ENCODE results near the gene CRY2.
A peak's percentile ranks its signal among the peaks of the same experiment; 100 is the strongest.

The CRY2 gene

GRCh38 chr11:45885921-45886721 lies 38.8 kb downstream of the CRY2 start:
- no peak for DNase-seq (ENCODE audit: low spot score)
- Mint-ChIP-seq H3K36me3 (ENCODE audit: low read depth) (peaks cover 2% of the 10 kb centered on the region), H3K4me1 (ENCODE audit: low read depth) (peaks cover 1% of the 10 kb centered on the region), H3K27me3 (ENCODE audit: low read depth) (peaks cover 4% of the 10 kb centered on the region), H3K27ac (no peak overlapping the region), H3K4me3 (peak overlapping the region; percentile 35), H3K9me3 (no peaks in the 10 kb centered on the region)

DNA sequence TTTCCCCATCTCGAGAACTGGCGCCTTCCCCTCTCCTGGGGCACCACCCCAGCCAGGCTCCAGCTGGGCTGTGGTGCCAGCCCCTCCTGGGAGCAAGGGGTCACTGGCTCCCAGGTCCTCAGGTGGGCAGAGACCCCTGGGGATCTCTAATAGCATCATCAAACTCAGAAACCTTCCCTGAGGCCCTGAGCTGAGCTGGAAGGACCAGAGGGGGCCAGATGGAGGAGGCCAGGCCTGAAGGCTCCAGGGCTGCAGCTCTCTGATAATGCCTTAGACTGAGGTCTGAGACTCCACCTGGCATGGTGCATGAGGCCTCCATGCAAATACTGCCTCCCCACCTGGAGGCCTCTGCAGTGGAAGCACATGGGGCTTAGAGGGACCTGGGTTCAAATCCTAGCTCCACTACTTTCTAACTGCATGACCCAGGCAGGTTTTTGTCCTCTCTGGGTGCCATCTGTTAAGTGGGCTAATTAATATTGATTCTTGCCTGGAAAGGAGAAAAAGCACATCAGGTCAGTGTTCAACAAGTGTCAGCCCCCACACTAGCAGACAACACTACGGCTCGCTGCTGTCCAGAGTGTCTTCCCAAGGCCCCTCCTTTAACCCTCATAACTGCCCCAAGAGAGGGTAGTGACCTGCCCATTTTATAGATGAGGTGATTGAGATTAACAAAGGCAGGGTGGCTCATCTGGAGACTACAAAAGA lies 39.7 kb downstream of the CRY2 start:
- no peak for DNase-seq (ENCODE audit: low spot score)
- H3K27ac Mint-ChIP-seq = no peak overlapping the region
- peaks cover 2% of the 10 kb centered on the region for H3K36me3 Mint-ChIP-seq (ENCODE audit: low read depth)
- no peaks in the 10 kb centered on the region for H3K9me3 Mint-ChIP-seq
- H3K4me1 Mint-ChIP-seq (ENCODE audit: low read depth) = peaks cover 1% of the 10 kb centered on the region
- H3K27me3 Mint-ChIP-seq (ENCODE audit: low read depth) = peaks cover 4% of the 10 kb centered on the region
- peak overlapping the region; percentile 35 for H3K4me3 Mint-ChIP-seq

- Mint-ChIP-seq H3K27me3 (ENCODE audit: low read depth) (peaks cover 4% of the 10 kb centered on the region), H3K4me1 (ENCODE audit: low read depth) (peaks cover 1% of the 10 kb centered on the region), H3K4me3 (no peak overlapping the region), H3K36me3 (ENCODE audit: low read depth) (no peaks in the 10 kb centered on the region), H3K27ac (no peak overlapping the region), H3K9me3 (no peaks in the 10 kb centered on the region)
- DNase-seq (ENCODE audit: low spot score) = no peak
Observed at GRCh38 chr11:45887587-45887986, 40.3 kb downstream of the CRY2 start.

- Mint-ChIP-seq H3K4me1 (ENCODE audit: low read depth) (peaks cover 1% of the 10 kb centered on the region), H3K9me3 (no peaks in the 10 kb centered on the region), H3K27me3 (ENCODE audit: low read depth) (peaks cover 4% of the 10 kb centered on the region), H3K4me3 (no peak overlapping the region), H3K36me3 (ENCODE audit: low read depth) (no peaks in the 10 kb centered on the region), H3K27ac (no peak overlapping the region)
- DNase-seq (ENCODE audit: low spot score) = no peak
Observed at GRCh38 chr11:45889555-45889954, 42.3 kb downstream of the CRY2 start.

GRCh38 chr11:45889966-45890365 lies 42.7 kb downstream of the CRY2 start:
- Mint-ChIP-seq H3K4me1 (ENCODE audit: low read depth) (peaks cover 1% of the 10 kb centered on the region), H3K36me3 (ENCODE audit: low read depth) (no peaks in the 10 kb centered on the region), H3K4me3 (no peak overlapping the region), H3K9me3 (no peaks in the 10 kb centered on the region), H3K27ac (no peak overlapping the region), H3K27me3 (ENCODE audit: low read depth) (peaks cover 6% of the 10 kb centered on the region)
- no peak for DNase-seq (ENCODE audit: low spot score)

DNA sequence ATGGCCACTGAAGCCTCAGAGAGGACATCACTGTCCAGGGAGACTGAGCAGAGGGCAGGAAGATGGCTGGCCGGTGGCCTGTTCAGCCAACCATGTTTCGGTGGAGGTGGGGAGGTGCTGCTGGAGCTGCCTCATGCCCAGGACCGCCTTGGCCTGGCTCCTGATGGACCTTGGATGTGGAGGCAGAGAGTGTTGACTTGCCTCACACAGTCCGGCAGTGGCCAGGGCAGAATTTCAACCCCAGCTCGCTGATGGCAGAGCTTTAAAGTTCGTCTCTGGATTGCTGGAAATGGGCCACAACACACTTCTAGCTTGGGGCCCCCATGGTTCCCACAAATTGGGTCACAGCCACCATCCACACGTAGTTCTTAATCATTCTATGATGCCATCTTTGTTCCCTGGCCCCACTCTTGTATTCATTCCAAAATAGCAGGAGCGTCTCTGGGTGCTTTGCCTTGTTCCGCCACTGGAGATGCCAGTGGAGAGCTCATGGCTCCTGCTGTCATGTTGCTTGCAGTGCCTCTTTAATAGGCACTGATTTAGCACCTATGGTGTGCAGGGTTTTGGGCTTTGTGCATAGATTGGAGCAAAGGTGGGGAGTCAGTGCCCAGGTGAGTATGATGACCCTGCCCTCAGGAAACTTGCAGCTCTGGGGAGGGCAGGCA lies 43.7 kb downstream of the CRY2 start:
- no peak overlapping the region for H3K27ac Mint-ChIP-seq
- no peaks in the 10 kb centered on the region for H3K9me3 Mint-ChIP-seq
- no peaks in the 10 kb centered on the region for H3K4me1 Mint-ChIP-seq (ENCODE audit: low read depth)
- no peak overlapping the region for H3K4me3 Mint-ChIP-seq
- DNase-seq (ENCODE audit: low spot score) = no peak
- peaks cover 9% of the 10 kb centered on the region for H3K27me3 Mint-ChIP-seq (ENCODE audit: low read depth)
- no peaks in the 10 kb centered on the region for H3K36me3 Mint-ChIP-seq (ENCODE audit: low read depth)

GRCh38 chr11:45892856-45893255 lies 45.6 kb downstream of the CRY2 start:
- Mint-ChIP-seq H3K4me3 (no peak overlapping the region), H3K27ac (no peak overlapping the region), H3K4me1 (ENCODE audit: low read depth) (no peaks in the 10 kb centered on the region), H3K36me3 (ENCODE audit: low read depth) (no peaks in the 10 kb centered on the region), H3K27me3 (ENCODE audit: low read depth) (peaks cover 8% of the 10 kb centered on the region), H3K9me3 (no peaks in the 10 kb centered on the region)
- no peak for DNase-seq (ENCODE audit: low spot score)

- DNase-seq (ENCODE audit: low spot score) = no peak
- Mint-ChIP-seq H3K4me3 (no peak overlapping the region), H3K4me1 (ENCODE audit: low read depth) (no peaks in the 10 kb centered on the region), H3K27me3 (ENCODE audit: low read depth) (peaks cover 18% of the 10 kb centered on the region), H3K36me3 (ENCODE audit: low read depth) (no peaks in the 10 kb centered on the region), H3K27ac (no peak overlapping the region), H3K9me3 (no peaks in the 10 kb centered on the region)
Observed at GRCh38 chr11:45894555-45895247, 47.4 kb downstream of the CRY2 start.

DNA sequence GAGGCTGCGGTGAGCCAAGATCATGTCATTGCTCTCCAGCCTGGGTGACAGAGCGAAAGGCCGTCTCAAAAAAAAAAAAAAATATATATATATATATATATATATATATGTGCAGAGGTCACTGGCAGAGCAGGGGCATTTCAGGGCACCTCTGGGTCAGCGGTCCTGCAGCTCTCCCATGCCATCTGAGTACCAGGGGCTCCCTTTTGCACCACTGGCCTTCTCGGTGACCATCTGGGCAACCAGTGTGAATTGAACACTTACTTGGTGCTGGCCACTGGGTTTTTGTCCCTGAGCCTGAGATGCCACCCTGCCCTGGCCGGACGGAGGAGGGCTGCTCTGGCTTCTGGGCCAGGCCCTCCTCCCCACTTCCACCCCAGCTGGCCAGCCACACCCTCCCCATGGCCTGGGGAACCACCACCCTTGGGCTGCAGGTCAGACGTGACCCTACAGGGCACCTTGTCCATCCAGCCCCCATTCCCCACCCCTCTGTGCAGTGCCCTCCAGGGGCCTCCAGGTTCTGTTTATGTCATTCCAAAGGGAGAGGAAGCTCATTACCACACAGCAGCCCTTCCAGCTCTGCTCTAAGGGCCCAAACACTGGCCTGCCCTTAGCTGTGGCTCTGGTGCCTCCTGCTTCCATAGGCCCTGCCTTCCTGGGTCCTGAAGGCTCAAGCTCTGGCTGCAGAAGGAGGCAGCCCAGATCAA lies 48.4 kb downstream of the CRY2 start:
- peaks cover 22% of the 10 kb centered on the region for H3K27me3 Mint-ChIP-seq (ENCODE audit: low read depth)
- no peak overlapping the region for H3K27ac Mint-ChIP-seq
- H3K9me3 Mint-ChIP-seq = no peaks in the 10 kb centered on the region
- H3K4me1 Mint-ChIP-seq (ENCODE audit: low read depth) = no peaks in the 10 kb centered on the region
- H3K4me3 Mint-ChIP-seq = no peak overlapping the region
- DNase-seq (ENCODE audit: low spot score) = no peak
- no peaks in the 10 kb centered on the region for H3K36me3 Mint-ChIP-seq (ENCODE audit: low read depth)

GRCh38 chr11:45896422-45896984 lies 49.2 kb downstream of the CRY2 start:
- Mint-ChIP-seq H3K4me1 (ENCODE audit: low read depth) (no peaks in the 10 kb centered on the region), H3K36me3 (ENCODE audit: low read depth) (no peaks in the 10 kb centered on the region), H3K27ac (no peak overlapping the region), H3K4me3 (no peak overlapping the region), H3K9me3 (no peaks in the 10 kb centered on the region), H3K27me3 (ENCODE audit: low read depth) (peaks cover 29% of the 10 kb centered on the region)
- no peak for DNase-seq (ENCODE audit: low spot score)

DNA sequence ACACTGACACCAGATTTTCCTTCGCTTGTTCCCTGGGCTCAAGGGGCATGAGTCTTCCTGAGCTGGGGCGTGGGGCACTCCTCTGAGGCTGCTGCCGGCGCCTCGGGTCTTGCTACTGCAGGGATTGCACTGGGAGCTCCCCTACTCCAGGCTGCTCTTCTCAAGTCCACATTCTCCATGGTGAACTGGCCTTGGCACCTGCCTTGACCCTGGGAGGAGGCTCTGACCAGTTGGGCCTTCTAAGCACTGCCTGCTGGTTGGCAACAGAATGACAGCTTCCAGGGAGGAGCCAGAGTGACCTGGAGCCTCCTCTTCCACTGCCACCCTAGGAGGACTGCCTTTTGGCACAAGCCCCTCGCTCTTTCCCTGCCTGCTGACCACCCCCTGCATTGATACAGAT lies 50.3 kb downstream of the CRY2 start:
- Mint-ChIP-seq H3K9me3 (no peaks in the 10 kb centered on the region), H3K36me3 (ENCODE audit: low read depth) (no peaks in the 10 kb centered on the region), H3K27ac (no peak overlapping the region), H3K4me1 (ENCODE audit: low read depth) (no peaks in the 10 kb centered on the region), H3K4me3 (no peak overlapping the region), H3K27me3 (ENCODE audit: low read depth) (peaks cover 32% of the 10 kb centered on the region)
- DNase-seq (ENCODE audit: low spot score) = no peak

DNA sequence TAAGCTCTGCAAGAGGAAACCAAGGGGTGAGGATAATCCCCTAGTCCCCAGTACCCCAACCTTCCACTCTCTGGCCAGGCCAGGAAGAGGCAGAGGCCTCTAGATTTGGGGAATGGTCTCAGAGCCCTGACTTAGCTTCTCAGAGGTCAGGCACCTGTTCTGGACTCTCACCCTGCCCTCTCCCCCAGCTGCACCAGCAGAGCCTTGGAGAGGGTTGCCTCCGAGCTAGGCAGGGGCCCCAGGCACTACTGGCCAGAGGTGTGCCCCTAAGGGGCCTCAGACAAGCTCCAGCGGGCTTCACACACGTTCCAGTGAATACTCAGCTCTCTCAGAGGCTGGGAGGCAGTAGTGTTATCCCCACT lies 51.8 kb downstream of the CRY2 start:
- H3K4me3 Mint-ChIP-seq = peak overlapping the region; percentile 40
- H3K36me3 Mint-ChIP-seq (ENCODE audit: low read depth) = no peaks in the 10 kb centered on the region
- no peak for DNase-seq (ENCODE audit: low spot score)
- peaks cover 32% of the 10 kb centered on the region for H3K27me3 Mint-ChIP-seq (ENCODE audit: low read depth)
- H3K27ac Mint-ChIP-seq = no peak overlapping the region
- H3K9me3 Mint-ChIP-seq = no peaks in the 10 kb centered on the region
- no peaks in the 10 kb centered on the region for H3K4me1 Mint-ChIP-seq (ENCODE audit: low read depth)

GRCh38 chr11:45899448-45900174 lies 52.3 kb downstream of the CRY2 start:
- Mint-ChIP-seq H3K36me3 (ENCODE audit: low read depth) (no peaks in the 10 kb centered on the region), H3K27me3 (ENCODE audit: low read depth) (peaks cover 32% of the 10 kb centered on the region), H3K9me3 (no peaks in the 10 kb centered on the region), H3K27ac (no peak overlapping the region), H3K4me3 (peak overlapping the region; percentile 40), H3K4me1 (ENCODE audit: low read depth) (no peaks in the 10 kb centered on the region)
- DNase-seq (ENCODE audit: low spot score) = peak; percentile 58
